OCI-LY1 (cell line): ENCODE results near the gene SMC6.

ENCODE experiments used
- H2AFZ ChIP-seq: fragments of 200-600 bp; sonication (generic), shearing (Covaris generic); 2 replicates; pipeline ENCODE4 v1.6.0; 2014; ENCODE audit warnings: antibody characterized with exemption, mild to moderate bottlenecking, low read length
- H3F3A ChIP-seq: fragments of 200-600 bp; sonication (generic), shearing (Covaris generic); 2 replicates; pipeline ENCODE4 v1.6.0; 2014; ENCODE audit warnings: mild to moderate bottlenecking, antibody characterized with exemption, low read length, moderate library complexity; ENCODE audit not compliant: insufficient read depth
- H3K27ac ChIP-seq: fragments of 200-600 bp; sonication (generic); 2 replicates; pipeline ENCODE4 v1.5.1; 2014; ENCODE audit warnings: low read length, mixed run types, mild to moderate bottlenecking, low read depth; ENCODE audit not compliant: poor library complexity, severe bottlenecking
- H3K27me3 ChIP-seq: fragments of 200-600 bp; sonication (generic); 2 replicates; pipeline ENCODE4 v1.6.0; 2014; ENCODE audit warnings: antibody characterized with exemption, mild to moderate bottlenecking, low read length, moderate library complexity; ENCODE audit not compliant: insufficient read depth
- H3K36me3 ChIP-seq: fragments of 200-600 bp; sonication (generic); 2 replicates; pipeline ENCODE4 v1.6.1; 2014; ENCODE audit warnings: mild to moderate bottlenecking, antibody characterized with exemption, low read length, moderate library complexity, mixed read lengths; ENCODE audit not compliant: insufficient read depth
- H3K4me1 ChIP-seq: fragments of 200-600 bp; sonication (generic); 2 replicates; pipeline ENCODE4 v1.5.1; 2014; ENCODE audit warnings: mild to moderate bottlenecking, low read length, moderate library complexity; ENCODE audit not compliant: insufficient read depth, severe bottlenecking
- H3K4me2 ChIP-seq: fragments of 200-600 bp; sonication (generic), shearing (Covaris generic); 2 replicates; pipeline ENCODE4 v1.6.1; 2014; ENCODE audit warnings: low read length
- H3K4me3 ChIP-seq: fragments of 200-600 bp; sonication (generic); 2 replicates; pipeline ENCODE4 v1.5.1; 2014; ENCODE audit warnings: low read length, low read depth, mild to moderate bottlenecking, mixed read lengths; ENCODE audit not compliant: poor library complexity, severe bottlenecking
- H3K79me2 ChIP-seq: fragments of 200-600 bp; shearing (Covaris generic); 2 replicates; pipeline ENCODE4 v1.6.1; 2016; ENCODE audit warnings: mixed run types, low read length, mixed read lengths; ENCODE audit not compliant: insufficient read depth
- H3K9ac ChIP-seq: fragments of 200-600 bp; sonication (generic), shearing (Covaris generic); 2 replicates; pipeline ENCODE4 v1.6.1; 2014; ENCODE audit warnings: mild to moderate bottlenecking, low read length, mixed read lengths
- H3K9me2 ChIP-seq: fragments of 200-600 bp; sonication (generic), shearing (Covaris generic); 2 replicates; pipeline ENCODE4 v1.6.1; 2014; ENCODE audit warnings: low read depth, mild to moderate bottlenecking, low read length, mixed read lengths
- H3K9me3 ChIP-seq: fragments of 200-600 bp; shearing (Covaris generic); 2 replicates; pipeline ENCODE4 v1.6.1; 2014; ENCODE audit warnings: low read length, mixed read lengths
- H4K20me1 ChIP-seq: fragments of 200-600 bp; sonication (generic), shearing (Covaris generic); 2 replicates; pipeline ENCODE4 v1.6.0; 2016; ENCODE audit warnings: mild to moderate bottlenecking, low read length; ENCODE audit not compliant: insufficient read depth
- EZH2 ChIP-seq: fragments of 200-600 bp; sonication (generic), shearing (Covaris generic); IDR thresholded peaks from 2 replicates; pipeline ENCODE4 v1.8.0; 2017; ENCODE audit warnings: borderline replicate concordance, mixed run types, mild to moderate bottlenecking, antibody characterized with exemption, low read length, moderate library complexity, mixed read lengths
- TF ChIP-seq, protein P1 (sequence below): fragments of 200-600 bp; sonication (generic), shearing (Covaris generic); IDR thresholded peaks from 2 replicates; pipeline ENCODE4 v1.5.1; 2017; ENCODE audit warnings: mild to moderate bottlenecking, antibody characterized with exemption, low read length, moderate library complexity, mixed read lengths

Gene SMC6

DNA sequence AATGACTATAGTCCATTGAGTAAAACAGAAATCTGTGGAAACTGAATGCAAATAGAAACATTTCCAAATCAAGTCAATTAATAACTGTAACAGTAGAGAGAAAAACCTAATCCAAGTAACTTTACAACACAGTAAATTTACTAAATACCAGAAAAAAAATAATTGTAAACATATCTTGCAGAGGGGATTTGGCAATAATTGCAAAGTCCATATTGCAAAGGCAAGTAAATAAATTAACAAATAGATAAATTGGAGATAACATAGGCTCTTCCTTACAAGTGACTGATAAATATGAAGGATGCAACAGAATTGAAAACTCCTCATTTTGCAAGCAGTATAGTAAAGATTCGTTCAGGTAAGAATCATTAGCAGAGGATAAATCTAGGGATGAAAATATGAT, 65.0 kb downstream of the SMC6 start:
- Histone ChIP-seq H4K20me1 (no peaks in the 10 kb centered on the region), H3K36me3 (peaks cover 60% of the 10 kb centered on the region)
- TF ChIP-seq EZH2, result no peak
- TF ChIP-seq, protein P1, sequence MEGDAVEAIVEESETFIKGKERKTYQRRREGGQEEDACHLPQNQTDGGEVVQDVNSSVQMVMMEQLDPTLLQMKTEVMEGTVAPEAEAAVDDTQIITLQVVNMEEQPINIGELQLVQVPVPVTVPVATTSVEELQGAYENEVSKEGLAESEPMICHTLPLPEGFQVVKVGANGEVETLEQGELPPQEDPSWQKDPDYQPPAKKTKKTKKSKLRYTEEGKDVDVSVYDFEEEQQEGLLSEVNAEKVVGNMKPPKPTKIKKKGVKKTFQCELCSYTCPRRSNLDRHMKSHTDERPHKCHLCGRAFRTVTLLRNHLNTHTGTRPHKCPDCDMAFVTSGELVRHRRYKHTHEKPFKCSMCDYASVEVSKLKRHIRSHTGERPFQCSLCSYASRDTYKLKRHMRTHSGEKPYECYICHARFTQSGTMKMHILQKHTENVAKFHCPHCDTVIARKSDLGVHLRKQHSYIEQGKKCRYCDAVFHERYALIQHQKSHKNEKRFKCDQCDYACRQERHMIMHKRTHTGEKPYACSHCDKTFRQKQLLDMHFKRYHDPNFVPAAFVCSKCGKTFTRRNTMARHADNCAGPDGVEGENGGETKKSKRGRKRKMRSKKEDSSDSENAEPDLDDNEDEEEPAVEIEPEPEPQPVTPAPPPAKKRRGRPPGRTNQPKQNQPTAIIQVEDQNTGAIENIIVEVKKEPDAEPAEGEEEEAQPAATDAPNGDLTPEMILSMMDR, result no peak

DNA sequence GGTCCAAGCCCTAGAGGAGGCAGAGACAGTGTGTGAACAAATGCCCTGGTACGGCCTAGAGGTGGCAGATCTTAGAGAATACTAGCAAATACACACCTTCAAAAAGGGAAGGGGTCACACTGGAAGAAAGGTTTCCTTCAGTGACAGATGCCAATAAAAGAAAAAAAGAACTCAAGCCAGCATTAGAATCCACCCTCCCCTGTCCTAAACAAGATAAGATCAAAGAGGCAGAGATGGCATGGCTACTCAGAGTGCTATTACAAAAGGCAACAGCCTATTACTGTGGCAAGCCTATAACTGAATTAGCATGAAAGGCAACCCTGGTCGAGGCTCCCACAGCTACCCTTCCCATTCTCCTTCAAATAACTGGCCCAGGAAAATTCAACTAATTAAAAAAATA, 69.6 kb downstream of the SMC6 start:
- no peak overlapping the region for H3K27ac ChIP-seq
- H3K4me1 ChIP-seq, result no peaks in the 10 kb centered on the region
- no peaks in the 10 kb centered on the region for H3K27me3 ChIP-seq
- H3K79me2 ChIP-seq, result no peaks in the 10 kb centered on the region
- H3K9me3 ChIP-seq, result no peaks in the 10 kb centered on the region
- no peak overlapping the region for H3K4me2 ChIP-seq
- no peaks in the 10 kb centered on the region for H3F3A ChIP-seq
- no peaks in the 10 kb centered on the region for H4K20me1 ChIP-seq
- H2AFZ ChIP-seq, result no peak overlapping the region
- H3K9me2 ChIP-seq, result no peaks in the 10 kb centered on the region
- H3K4me3 ChIP-seq, result no peak overlapping the region
- H3K36me3 ChIP-seq, result peaks cover 70% of the 10 kb centered on the region
- H3K9ac ChIP-seq, result no peak overlapping the region
- TF ChIP-seq, protein P1, result no peak
- no peak for TF ChIP-seq EZH2

More for the DNA sequence above, 65.0 kb downstream of the SMC6 start:
- Histone ChIP-seq H3K27me3 (no peaks in the 10 kb centered on the region), H3F3A (no peaks in the 10 kb centered on the region), H3K4me1 (no peaks in the 10 kb centered on the region), H3K4me3 (no peak overlapping the region), H3K4me2 (no peak overlapping the region), H3K79me2 (no peaks in the 10 kb centered on the region), H3K9me2 (no peaks in the 10 kb centered on the region), H3K27ac (no peak overlapping the region), H2AFZ (no peak overlapping the region), H3K9ac (no peak overlapping the region), H3K9me3 (no peaks in the 10 kb centered on the region)

DNA sequence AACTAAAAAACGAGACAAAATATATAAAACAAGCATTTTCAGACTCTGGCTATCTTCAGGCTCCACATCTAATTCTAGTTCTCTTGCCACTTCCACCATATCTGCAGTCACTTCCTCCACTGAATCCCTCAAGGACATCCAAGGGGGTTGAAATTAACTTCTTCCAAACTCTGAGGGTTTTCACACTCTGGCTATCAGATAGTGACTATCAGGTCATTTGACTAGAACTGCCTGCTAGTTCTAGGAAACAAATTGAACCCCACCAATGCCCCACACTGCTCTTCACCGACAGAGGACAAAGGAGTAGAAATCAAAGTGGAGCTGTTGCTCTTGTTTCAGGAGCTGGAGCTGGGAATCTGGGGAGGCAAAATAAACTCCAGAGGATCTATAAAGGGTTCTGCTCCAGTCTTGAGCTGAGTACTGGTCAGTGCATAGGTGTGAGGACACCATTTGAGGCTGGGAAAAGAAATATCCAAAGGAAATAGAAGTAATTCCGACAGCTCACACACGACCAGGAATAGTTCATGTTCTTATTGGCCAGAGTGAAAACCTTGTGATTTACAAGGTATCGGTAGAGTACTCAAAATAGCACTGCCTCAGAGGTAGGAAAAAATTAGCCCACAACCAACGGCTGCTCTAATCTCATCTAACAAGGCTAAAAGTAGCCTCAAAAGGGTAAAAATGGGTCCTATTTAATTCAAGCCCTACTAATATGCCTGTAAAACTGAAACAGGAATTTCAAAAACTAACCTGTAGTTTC, 71.3 kb downstream of the SMC6 start:
- Histone ChIP-seq H2AFZ (no peak overlapping the region), H3F3A (no peaks in the 10 kb centered on the region), H3K4me3 (no peak overlapping the region), H3K27ac (no peak overlapping the region), H3K79me2 (no peaks in the 10 kb centered on the region), H3K4me2 (no peak overlapping the region), H3K9me2 (no peaks in the 10 kb centered on the region), H4K20me1 (no peaks in the 10 kb centered on the region), H3K9ac (no peak overlapping the region), H3K9me3 (no peaks in the 10 kb centered on the region), H3K27me3 (no peaks in the 10 kb centered on the region), H3K4me1 (no peaks in the 10 kb centered on the region), H3K36me3 (peaks cover 69% of the 10 kb centered on the region)
- no peak for TF ChIP-seq EZH2
- TF ChIP-seq, protein P1, result no peak
